K562 (cell line): ENCODE measurements around the gene FOXK2. TPM values are rescaled to one million over a fixed set of nuclear protein-coding genes. Genes with fewer than 3 reads are reported as not detected.

ENCODE experiments used
- ATAC-seq: fragments of 200-7000 bp; cut with Tn5 transposase; 3 replicates; pipeline ENCODE4 v1.9.1; 2020; ENCODE audit warnings: moderate library complexity
- BruUV-seq: library from RNA; stranded (reverse); fragments of 400-500 nt; replicated peaks from 2 replicates; lab custom pipeline; 2021; lab: Mats Ljungman, UMichigan
- CTCF ChIA-PET: fragments of 300-600 bp; formaldehyde crosslinking; extraction: SDS; loops from one replicate; lab custom pipeline; 2021; ENCODE audit warnings: low intra/inter-chr PET ratio; lab: Yijun Ruan, JAX
- POLR2A ChIA-PET: fragments of 300-600, 350-650 bp; sonication (Branson Sonifier 250); formaldehyde crosslinking; extraction: SDS; loops from one replicate; lab custom pipeline; 2021; ENCODE audit warnings: antibody characterized with exemption, inconsistent platforms; lab: Yijun Ruan, JAX
- DNase-seq, 4 experiments: peaks; one replicate each; pipeline versions ENCODE4 v3.0.0 to v3.0.0-alpha.2; 2011 to 2018; ENCODE audit warnings: low spot score in 3 of 4, mixed read lengths in 3 of 4; ENCODE audit errors: extremely low read depth in 1 of 4
- FAIRE-seq: peaks from 2 replicates; lab custom pipeline; 2011; peaks lifted over from hg19 to GRCh38; lab: Jason Lieb, UNC
- H2AFZ ChIP-seq: 2 replicates; pipeline ENCODE4 v1.6.0; 2011; ENCODE audit warnings: low read depth, low read length, control low read depth, inconsistent platforms
- H3K27ac ChIP-seq: fragments of 200-600 bp; 3 replicates; pipeline ENCODE4 v1.8.0; 2011; ENCODE audit warnings: low read depth, mild to moderate bottlenecking, control low read depth, inconsistent platforms, low read length, moderate library complexity, mixed read lengths; ENCODE audit errors: extremely low read depth
- H3K27me3 ChIP-seq, 2 experiments: fragments of 300-600 bp in 1 of 2; 2 replicates in 1 of 2; 3 replicates in 1 of 2; pipeline versions ENCODE4 v1.6.0 to v1.8.0; 2011; ENCODE audit warnings: inconsistent platforms in 2 of 2, low read length in 2 of 2, mild to moderate bottlenecking in 1 of 2, mixed read lengths in 1 of 2, moderate library complexity in 1 of 2; ENCODE audit not compliant: control insufficient read depth in 2 of 2, insufficient read depth in 2 of 2
- H3K36me3 ChIP-seq: fragments of 300-600 bp; 3 replicates; pipeline ENCODE4 v1.8.0; 2011; ENCODE audit warnings: mild to moderate bottlenecking, low read length, inconsistent platforms; ENCODE audit not compliant: control insufficient read depth, insufficient read depth
- H3K4me1 ChIP-seq, 2 experiments: fragments of 200-600 bp in 1 of 2; replicated peaks in 1 of 2; 2 replicates in 1 of 2; 3 replicates in 1 of 2; pipeline versions ENCODE4 v1.5.1 to v1.8.0; 2011; ENCODE audit warnings: inconsistent platforms in 2 of 2, low read length in 2 of 2, mild to moderate bottlenecking in 1 of 2, mixed read lengths in 1 of 2, moderate library complexity in 1 of 2; ENCODE audit not compliant: control insufficient read depth in 2 of 2, insufficient read depth in 2 of 2
- H3K4me2 ChIP-seq: 2 replicates; pipeline ENCODE4 v1.6.1; 2011; ENCODE audit warnings: low read length, control low read depth, inconsistent platforms, mixed read lengths; ENCODE audit not compliant: insufficient read depth
- H3K4me3 ChIP-seq: fragments of 200-600 bp; sonication (generic), shearing (Covaris generic); 2 replicates; pipeline ENCODE4 v1.5.1; 2016; ENCODE audit warnings: control low read depth, inconsistent platforms
- H3K79me2 ChIP-seq: fragments of 200-600 bp; 3 replicates; pipeline ENCODE4 v1.8.0; 2011; ENCODE audit warnings: low read length, inconsistent platforms; ENCODE audit not compliant: control insufficient read depth, insufficient read depth
- H3K9ac ChIP-seq, 2 experiments: 2 replicates each; pipeline versions ENCODE4 v1.6.0 to v1.6.1; 2011; ENCODE audit warnings: low read depth in 2 of 2, low read length in 2 of 2, control low read depth in 1 of 2, inconsistent platforms in 1 of 2, mild to moderate bottlenecking in 1 of 2, mixed read lengths in 1 of 2; ENCODE audit not compliant: insufficient read depth in 1 of 2
- H3K9me1 ChIP-seq: one replicate; pipeline ENCODE4 v1.6.0; 2011; ENCODE audit warnings: inconsistent platforms, mild to moderate bottlenecking, low read length, moderate library complexity; ENCODE audit not compliant: control insufficient read depth, insufficient read depth
- H3K9me3 ChIP-seq: replicated peaks from 2 replicates; pipeline ENCODE4 v1.5.1; 2011; ENCODE audit warnings: low read depth, low read length, inconsistent platforms; ENCODE audit not compliant: control insufficient read depth, insufficient read depth
- H4K20me1 ChIP-seq: replicated peaks from 2 replicates; pipeline ENCODE4 v1.6.1; 2011; ENCODE audit warnings: low read length, inconsistent platforms, mixed read lengths; ENCODE audit not compliant: control insufficient read depth, insufficient read depth
- ATF1 ChIP-seq, 2 experiments: fragments of 450-650 bp in 1 of 2; IDR thresholded peaks; 2 replicates each; pipeline ENCODE4 v1.6.1; 2016; ENCODE audit warnings: missing compliant biosample characterization in 1 of 2, missing genetic modification characterization in 1 of 2
- CC2D1A ChIP-seq: fragments of 450-650 bp; IDR thresholded peaks from 2 replicates; pipeline ENCODE4 v1.6.1; 2017; ENCODE audit warnings: mild to moderate bottlenecking
- FOXA1 ChIP-seq: fragments of 450-650 bp; IDR thresholded peaks from 2 replicates; pipeline ENCODE4 v1.6.1; 2016; ENCODE audit warnings: mild to moderate bottlenecking, borderline replicate concordance
- MBD2 ChIP-seq: sonication (generic); IDR thresholded peaks from 2 replicates; pipeline ENCODE4 v1.6.1; 2016; ENCODE audit warnings: low read depth, borderline replicate concordance
- NBN ChIP-seq: fragments of 450-650 bp; IDR thresholded peaks from 2 replicates; pipeline ENCODE4 v1.6.1; 2016; ENCODE audit warnings: low read depth, mild to moderate bottlenecking
- NFIC ChIP-seq: fragments of 450-650 bp; IDR thresholded peaks from 2 replicates; pipeline ENCODE4 v1.6.1; 2017; ENCODE audit warnings: mild to moderate bottlenecking, inconsistent platforms
- SAFB2 ChIP-seq: fragments of 200-400 bp; formaldehyde crosslinking; IDR thresholded peaks from 2 replicates; pipeline ENCODE4 v1.6.1; 2018; ENCODE audit warnings: borderline replicate concordance, low read length, low read depth, moderate library complexity; ENCODE audit not compliant: severe bottlenecking
- SNIP1 ChIP-seq: fragments of 450-650 bp; IDR thresholded peaks from 2 replicates; pipeline ENCODE4 v1.7.1; 2017; ENCODE audit warnings: low read depth, mild to moderate bottlenecking
- TCF15 ChIP-seq: fragments of 250-450 bp; sonication (Bioruptor Pico); IDR thresholded peaks from 2 replicates; pipeline ENCODE4 v1.8.0; 2022; ENCODE audit warnings: moderate library complexity, mild to moderate bottlenecking, inconsistent platforms
- ZNF12 ChIP-seq: sonication (generic); formaldehyde crosslinking; IDR thresholded peaks from 2 replicates; pipeline ENCODE4 v1.4.0; 2020; ENCODE audit warnings: mild to moderate bottlenecking, missing genetic modification reagents
- ZNF197 ChIP-seq: fragments of 200-800 bp; sonication (Bioruptor generic); IDR thresholded peaks from 2 replicates; pipeline ENCODE4 v1.6.1; 2016; ENCODE audit warnings: low read depth, missing genetic modification characterization, missing compliant biosample characterization
- WGBS: fragments of 100-300 bp; shearing (Covaris generic); methylation state at CpG from one replicate; pipeline ENCODE4 v1.1.6; 2016; ENCODE audit warnings: low coverage, mixed read lengths; ENCODE audit not compliant: insufficient coverage; ENCODE audit errors: missing lambda C conversion rate; 5-methylcytosine and 5-hydroxymethylcytosine counted together
- in situ Hi-C: fragments of 300-500 bp; cut with MboI; formaldehyde crosslinking; loops from 4 replicates; pipeline ENCODE4 v1.15.0; 2018; ENCODE audit warnings: inconsistent platforms, mixed read lengths
- intact Hi-C: fragments of 100-400 bp; cut with micrococcal nuclease; formaldehyde crosslinking; loops from 2 replicates; pipeline ENCODE4 v1.14.2; 2022
- polyA plus RNA-seq, 8 experiments: library from polyadenylated mRNA; depleted of rRNA in 4 of 8; stranded (reverse) in 5 of 8; unstranded in 3 of 8; fragments of >200 nt; fragmentation: Nextera tagmentation in 2 of 8; fragmentation: Illumina TruSeq in 1 of 8; extraction: Ambion mirVana in 2 of 8; extraction: Trizol in 1 of 8; gene quantifications; 2 replicates each; pipeline versions ENCODE4 v1.2.1 to v1.2.3, GENCODE V29; 2011 to 2014; ENCODE audit warnings: inconsistent platforms in 1 of 8, missing spikeins in 1 of 8
- total RNA-seq, 7 experiments: library from RNA; depleted of rRNA in 6 of 7; stranded (reverse); fragments of >200 nt in 6 of 7; fragmentation: Illumina TruSeq in 2 of 7; extraction: Trizol in 2 of 7; gene quantifications; 2 replicates each; pipeline versions ENCODE4 v1.2.1 to v1.2.3, GENCODE V29; 2011 to 2021; ENCODE audit warnings: low replicate concordance in 1 of 7
- TF ChIP-seq, protein P1 (sequence below): fragments of 250-450 bp; sonication (Bioruptor Pico); IDR thresholded peaks from 2 replicates; pipeline ENCODE4 v1.8.0; 2021; ENCODE audit warnings: moderate library complexity, mild to moderate bottlenecking, inconsistent platforms
- TF ChIP-seq, protein P2 (sequence below): sonication (generic); formaldehyde crosslinking; IDR thresholded peaks from 2 replicates; pipeline ENCODE4 v1.8.0; 2023; ENCODE audit warnings: mild to moderate bottlenecking, missing genetic modification reagents

The FOXK2 gene
- total and polyA plus RNA-seq, 9 of the 15 experiments (the other 6 are each of a cell fraction or from before 2014, with no cell fraction given): 3.0 to 86.0 (median 44.1) TPM

- Histone ChIP-seq H3K4me2 (no peak overlapping the region), H2AFZ (no peak overlapping the region), H3K27ac (no peak overlapping the region), H3K27me3 (no peaks in the 10 kb centered on the region), H3K4me3 (no peak overlapping the region), H3K9me3 (no peaks in the 10 kb centered on the region), H3K4me1 (peaks cover 6 to 9% of the 10 kb centered on the region in 2 experiments; a peak in 4 of 5 replicates), H3K79me2 (peaks cover 26% of the 10 kb centered on the region; the same call in 2 of the 3 replicates), H4K20me1 (no peaks in the 10 kb centered on the region; the same call in 1 of the 2 replicates), H3K9me1 (no peaks in the 10 kb centered on the region), H3K9ac (no peak overlapping the region), H3K36me3 (peaks cover 83% of the 10 kb centered on the region)
- 79% methylated on average over 11 of the region's 11 CpGs for WGBS
- CTCF ChIA-PET: no interaction called here
- in situ Hi-C loops (no loop called here), intact Hi-C loops (no loop called here)
- POLR2A ChIA-PET: interaction anchor here (0.8 to 2.1 kb wide), 4 partner anchors 10 to 45 kb away, joined by 3 to 5 read pairs (median 5); partner anchors contain the start of gene FOXK2
- BruUV-seq: TSS peak; percentile 35
- peak; percentile 42 for FAIRE-seq
- no peak for ATAC-seq
- no peak for DNase-seq
- TF ChIP-seq, protein P1, sequence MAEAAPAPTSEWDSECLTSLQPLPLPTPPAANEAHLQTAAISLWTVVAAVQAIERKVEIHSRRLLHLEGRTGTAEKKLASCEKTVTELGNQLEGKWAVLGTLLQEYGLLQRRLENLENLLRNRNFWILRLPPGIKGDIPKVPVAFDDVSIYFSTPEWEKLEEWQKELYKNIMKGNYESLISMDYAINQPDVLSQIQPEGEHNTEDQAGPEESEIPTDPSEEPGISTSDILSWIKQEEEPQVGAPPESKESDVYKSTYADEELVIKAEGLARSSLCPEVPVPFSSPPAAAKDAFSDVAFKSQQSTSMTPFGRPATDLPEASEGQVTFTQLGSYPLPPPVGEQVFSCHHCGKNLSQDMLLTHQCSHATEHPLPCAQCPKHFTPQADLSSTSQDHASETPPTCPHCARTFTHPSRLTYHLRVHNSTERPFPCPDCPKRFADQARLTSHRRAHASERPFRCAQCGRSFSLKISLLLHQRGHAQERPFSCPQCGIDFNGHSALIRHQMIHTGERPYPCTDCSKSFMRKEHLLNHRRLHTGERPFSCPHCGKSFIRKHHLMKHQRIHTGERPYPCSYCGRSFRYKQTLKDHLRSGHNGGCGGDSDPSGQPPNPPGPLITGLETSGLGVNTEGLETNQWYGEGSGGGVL (CRISPR knock-in tag): no peak
- TF ChIP-seq SNIP1: no peak
- TF ChIP-seq SAFB2: no peak
- no peak for TF ChIP-seq MBD2
- no peak for TF ChIP-seq NFIC
- TF ChIP-seq FOXA1: no peak
- TF ChIP-seq ATF1 (CRISPR knock-in tag; IDR thresholded peaks at IDR 0.05): no peak
- TF ChIP-seq ATF1 (tag; IDR thresholded peaks at IDR 0.05): no peak
- no peak for TF ChIP-seq ZNF12 (CRISPR knock-in tag)
- no peak for TF ChIP-seq ZNF197 (CRISPR knock-in tag)
- TF ChIP-seq NBN: no peak
- TF ChIP-seq CC2D1A: no peak
- TF ChIP-seq TCF15 (CRISPR knock-in tag): no peak
- TF ChIP-seq, protein P2, sequence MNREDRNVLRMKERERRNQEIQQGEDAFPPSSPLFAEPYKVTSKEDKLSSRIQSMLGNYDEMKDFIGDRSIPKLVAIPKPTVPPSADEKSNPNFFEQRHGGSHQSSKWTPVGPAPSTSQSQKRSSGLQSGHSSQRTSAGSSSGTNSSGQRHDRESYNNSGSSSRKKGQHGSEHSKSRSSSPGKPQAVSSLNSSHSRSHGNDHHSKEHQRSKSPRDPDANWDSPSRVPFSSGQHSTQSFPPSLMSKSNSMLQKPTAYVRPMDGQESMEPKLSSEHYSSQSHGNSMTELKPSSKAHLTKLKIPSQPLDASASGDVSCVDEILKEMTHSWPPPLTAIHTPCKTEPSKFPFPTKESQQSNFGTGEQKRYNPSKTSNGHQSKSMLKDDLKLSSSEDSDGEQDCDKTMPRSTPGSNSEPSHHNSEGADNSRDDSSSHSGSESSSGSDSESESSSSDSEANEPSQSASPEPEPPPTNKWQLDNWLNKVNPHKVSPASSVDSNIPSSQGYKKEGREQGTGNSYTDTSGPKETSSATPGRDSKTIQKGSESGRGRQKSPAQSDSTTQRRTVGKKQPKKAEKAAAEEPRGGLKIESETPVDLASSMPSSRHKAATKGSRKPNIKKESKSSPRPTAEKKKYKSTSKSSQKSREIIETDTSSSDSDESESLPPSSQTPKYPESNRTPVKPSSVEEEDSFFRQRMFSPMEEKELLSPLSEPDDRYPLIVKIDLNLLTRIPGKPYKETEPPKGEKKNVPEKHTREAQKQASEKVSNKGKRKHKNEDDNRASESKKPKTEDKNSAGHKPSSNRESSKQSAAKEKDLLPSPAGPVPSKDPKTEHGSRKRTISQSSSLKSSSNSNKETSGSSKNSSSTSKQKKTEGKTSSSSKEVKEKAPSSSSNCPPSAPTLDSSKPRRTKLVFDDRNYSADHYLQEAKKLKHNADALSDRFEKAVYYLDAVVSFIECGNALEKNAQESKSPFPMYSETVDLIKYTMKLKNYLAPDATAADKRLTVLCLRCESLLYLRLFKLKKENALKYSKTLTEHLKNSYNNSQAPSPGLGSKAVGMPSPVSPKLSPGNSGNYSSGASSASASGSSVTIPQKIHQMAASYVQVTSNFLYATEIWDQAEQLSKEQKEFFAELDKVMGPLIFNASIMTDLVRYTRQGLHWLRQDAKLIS (CRISPR knock-in tag): no peak
Observed at GRCh38 chr17:82474223-82475010, 45.1 kb upstream of the FOXK2 start.
